ENCODE data around the gene SYDE2. TPM values are rescaled to one million over a fixed set of nuclear protein-coding genes. Genes with fewer than 3 reads are reported as not detected.

SYDE2 gene
- total RNA-seq, 2 donors from 2014 or later, result 11.0 to 14.1 TPM

DNA sequence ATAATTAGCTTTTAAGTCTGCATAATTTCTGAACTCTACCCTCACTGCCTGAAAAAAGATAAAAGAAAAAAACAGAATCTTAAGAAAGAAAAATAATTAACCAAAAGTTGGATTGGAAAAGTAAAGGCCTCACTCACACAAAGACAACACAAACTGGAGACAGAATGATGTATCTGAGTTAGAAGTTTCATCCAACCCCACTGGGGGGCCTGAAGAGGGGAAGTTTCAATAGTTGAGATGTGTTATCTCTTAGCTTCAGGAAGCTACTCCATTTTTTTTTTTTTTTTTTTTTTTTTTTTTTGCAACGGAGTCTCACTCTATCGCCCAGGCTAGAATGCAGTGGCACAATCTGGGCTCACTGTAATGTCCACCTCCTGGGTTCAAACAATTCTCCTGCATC is 19.9 kb downstream of the SYDE2 start:
- WGBS, 2 experiments (ENCODE audit: insufficient coverage in 1 of 2, insufficient read length in 1 of 2), result 100% methylated on average over 2 of the region's 2 CpGs; no CpG with 5 or more reads in 1 of the 2 experiments
- H3K4me3 Mint-ChIP-seq, result no peak overlapping the region
- H3K27ac Mint-ChIP-seq, result no peak overlapping the region
- no peaks in the 10 kb centered on the region for H3K4me1 ChIP-seq (ENCODE audit: control insufficient read depth, insufficient read depth, low read length)
- no peak overlapping the region for H3K4me3 ChIP-seq (ENCODE audit: low read length)
- DNase-seq, result no peak
- peaks cover 2% of the 10 kb centered on the region for H3K4me1 Mint-ChIP-seq
- TF ChIP-seq, protein P1, sequence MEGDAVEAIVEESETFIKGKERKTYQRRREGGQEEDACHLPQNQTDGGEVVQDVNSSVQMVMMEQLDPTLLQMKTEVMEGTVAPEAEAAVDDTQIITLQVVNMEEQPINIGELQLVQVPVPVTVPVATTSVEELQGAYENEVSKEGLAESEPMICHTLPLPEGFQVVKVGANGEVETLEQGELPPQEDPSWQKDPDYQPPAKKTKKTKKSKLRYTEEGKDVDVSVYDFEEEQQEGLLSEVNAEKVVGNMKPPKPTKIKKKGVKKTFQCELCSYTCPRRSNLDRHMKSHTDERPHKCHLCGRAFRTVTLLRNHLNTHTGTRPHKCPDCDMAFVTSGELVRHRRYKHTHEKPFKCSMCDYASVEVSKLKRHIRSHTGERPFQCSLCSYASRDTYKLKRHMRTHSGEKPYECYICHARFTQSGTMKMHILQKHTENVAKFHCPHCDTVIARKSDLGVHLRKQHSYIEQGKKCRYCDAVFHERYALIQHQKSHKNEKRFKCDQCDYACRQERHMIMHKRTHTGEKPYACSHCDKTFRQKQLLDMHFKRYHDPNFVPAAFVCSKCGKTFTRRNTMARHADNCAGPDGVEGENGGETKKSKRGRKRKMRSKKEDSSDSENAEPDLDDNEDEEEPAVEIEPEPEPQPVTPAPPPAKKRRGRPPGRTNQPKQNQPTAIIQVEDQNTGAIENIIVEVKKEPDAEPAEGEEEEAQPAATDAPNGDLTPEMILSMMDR (conservative IDR thresholded peaks at IDR 0.05), result no peak
- no peaks in the 10 kb centered on the region for H3K27me3 ChIP-seq (ENCODE audit: control insufficient read depth, insufficient read depth, low read length, poor library complexity, severe bottlenecking)
- H3K36me3 Mint-ChIP-seq (ENCODE audit: low read depth), result peaks cover 18% of the 10 kb centered on the region
- no peaks in the 10 kb centered on the region for H3K9me3 Mint-ChIP-seq
- H3K36me3 ChIP-seq (ENCODE audit: control insufficient read depth, insufficient read depth, low read length), result peaks cover 23% of the 10 kb centered on the region
- no peak overlapping the region for H3K9ac ChIP-seq (ENCODE audit: extremely low read depth, low read length, poor library complexity, severe bottlenecking)
- H3K27me3 Mint-ChIP-seq (ENCODE audit: insufficient read depth), result no peaks in the 10 kb centered on the region
- H3K27ac ChIP-seq (ENCODE audit: low read depth, low read length), result no peak overlapping the region
- no peaks in the 10 kb centered on the region for H3K9me3 ChIP-seq (ENCODE audit: control insufficient read depth, low read length)

DNA sequence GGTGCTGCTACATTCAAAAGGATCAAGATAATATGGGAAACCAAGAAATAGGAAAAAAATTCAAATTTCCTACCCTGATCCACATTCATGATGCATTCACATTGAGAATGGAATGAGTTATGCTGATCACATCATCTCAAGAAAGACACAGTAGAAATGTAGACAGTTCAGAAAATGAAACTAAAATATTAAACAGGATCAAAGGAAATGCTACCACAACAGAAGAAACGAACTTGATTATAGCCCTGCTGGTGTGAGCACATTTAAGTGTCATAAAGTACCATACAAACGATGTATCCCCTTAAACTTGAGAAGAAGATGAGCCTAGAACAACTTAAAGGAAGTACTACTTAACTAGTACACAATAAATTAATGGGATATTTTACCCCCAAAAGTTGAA is 21.3 kb downstream of the SYDE2 start:
- no peaks in the 10 kb centered on the region for H3K9me3 Mint-ChIP-seq
- no peaks in the 10 kb centered on the region for H3K27me3 ChIP-seq (ENCODE audit: control insufficient read depth, insufficient read depth, low read length, poor library complexity, severe bottlenecking)
- no peak overlapping the region for H3K9ac ChIP-seq (ENCODE audit: extremely low read depth, low read length, poor library complexity, severe bottlenecking)
- no peak overlapping the region for H3K4me3 Mint-ChIP-seq
- TF ChIP-seq, protein P1 (conservative IDR thresholded peaks at IDR 0.05), result no peak
- H3K9me3 ChIP-seq (ENCODE audit: control insufficient read depth, low read length), result no peaks in the 10 kb centered on the region
- no peaks in the 10 kb centered on the region for H3K4me1 ChIP-seq (ENCODE audit: control insufficient read depth, insufficient read depth, low read length)
- no peak for DNase-seq
- no peak overlapping the region for H3K27ac ChIP-seq (ENCODE audit: low read depth, low read length)
- H3K36me3 Mint-ChIP-seq (ENCODE audit: low read depth), result peaks cover 18% of the 10 kb centered on the region
- no peak overlapping the region for H3K4me3 ChIP-seq (ENCODE audit: low read length)
- H3K4me1 Mint-ChIP-seq, result no peaks in the 10 kb centered on the region
- H3K27me3 Mint-ChIP-seq (ENCODE audit: insufficient read depth), result no peaks in the 10 kb centered on the region
- H3K36me3 ChIP-seq (ENCODE audit: control insufficient read depth, insufficient read depth, low read length), result peaks cover 23% of the 10 kb centered on the region
- H3K27ac Mint-ChIP-seq, result no peak overlapping the region
- 80 to 87% methylated on average over 1 to 2 of the region's 2 CpGs for WGBS, 2 experiments (ENCODE audit: insufficient coverage in 1 of 2, insufficient read length in 1 of 2)

DNA sequence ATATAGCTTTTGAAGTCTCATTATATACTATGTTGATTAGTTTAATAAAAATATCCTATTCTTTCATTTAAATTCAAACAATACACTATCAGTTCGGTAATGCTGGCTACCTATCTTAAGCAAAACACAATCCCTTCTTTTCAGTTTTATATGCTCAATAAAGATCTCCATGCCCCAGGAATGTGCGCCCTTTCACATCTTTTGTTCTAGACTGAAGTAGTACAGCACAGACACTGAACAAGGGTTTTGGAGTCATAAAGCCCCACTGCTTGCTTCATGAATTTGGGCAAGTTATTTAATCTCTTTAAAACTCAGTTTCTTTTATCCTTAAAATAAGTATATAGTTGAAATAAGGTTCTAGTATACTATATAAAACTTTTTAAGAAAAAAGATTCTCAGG is 22.4 kb downstream of the SYDE2 start:
- Mint-ChIP-seq H3K4me3 (no peak overlapping the region), H3K27ac (no peak overlapping the region)

More for the DNA sequence above, 22.4 kb downstream of the SYDE2 start:
- Histone ChIP-seq H3K4me3 (ENCODE audit: low read length) (no peak overlapping the region), H3K4me1 (ENCODE audit: control insufficient read depth, insufficient read depth, low read length) (no peaks in the 10 kb centered on the region), H3K9ac (ENCODE audit: extremely low read depth, low read length, poor library complexity, severe bottlenecking) (no peak overlapping the region), H3K27me3 (ENCODE audit: control insufficient read depth, insufficient read depth, low read length, poor library complexity, severe bottlenecking) (no peaks in the 10 kb centered on the region), H3K27ac (ENCODE audit: low read depth, low read length) (no peak overlapping the region), H3K36me3 (ENCODE audit: control insufficient read depth, insufficient read depth, low read length) (peaks cover 23% of the 10 kb centered on the region), H3K9me3 (ENCODE audit: control insufficient read depth, low read length) (no peaks in the 10 kb centered on the region)
- WGBS, 2 experiments (ENCODE audit: insufficient coverage in 1 of 2, insufficient read length in 1 of 2), result 71 to 100% methylated on average over 1 to 2 of the region's 2 CpGs
- Mint-ChIP-seq H3K36me3 (ENCODE audit: low read depth) (peaks cover 18% of the 10 kb centered on the region), H3K27me3 (ENCODE audit: insufficient read depth) (no peaks in the 10 kb centered on the region), H3K4me1 (no peaks in the 10 kb centered on the region), H3K9me3 (no peaks in the 10 kb centered on the region)
- no peak for DNase-seq
- TF ChIP-seq, protein P1 (conservative IDR thresholded peaks at IDR 0.05), result no peak

Data from endodermal cell (in vitro differentiated cells).